ENCODE results near the gene PDILT. TPM values are rescaled to one million over a fixed set of nuclear protein-coding genes. Genes with fewer than 3 reads are reported as not detected.
"Not testable (repeated sequence)": the region's sequence is repeated elsewhere in the genome, so short reads cannot be mapped to it uniquely, and the experiment has no call there.

The PDILT gene
- total RNA-seq, 1 experiment from 2014 or later = not detected

DNA sequence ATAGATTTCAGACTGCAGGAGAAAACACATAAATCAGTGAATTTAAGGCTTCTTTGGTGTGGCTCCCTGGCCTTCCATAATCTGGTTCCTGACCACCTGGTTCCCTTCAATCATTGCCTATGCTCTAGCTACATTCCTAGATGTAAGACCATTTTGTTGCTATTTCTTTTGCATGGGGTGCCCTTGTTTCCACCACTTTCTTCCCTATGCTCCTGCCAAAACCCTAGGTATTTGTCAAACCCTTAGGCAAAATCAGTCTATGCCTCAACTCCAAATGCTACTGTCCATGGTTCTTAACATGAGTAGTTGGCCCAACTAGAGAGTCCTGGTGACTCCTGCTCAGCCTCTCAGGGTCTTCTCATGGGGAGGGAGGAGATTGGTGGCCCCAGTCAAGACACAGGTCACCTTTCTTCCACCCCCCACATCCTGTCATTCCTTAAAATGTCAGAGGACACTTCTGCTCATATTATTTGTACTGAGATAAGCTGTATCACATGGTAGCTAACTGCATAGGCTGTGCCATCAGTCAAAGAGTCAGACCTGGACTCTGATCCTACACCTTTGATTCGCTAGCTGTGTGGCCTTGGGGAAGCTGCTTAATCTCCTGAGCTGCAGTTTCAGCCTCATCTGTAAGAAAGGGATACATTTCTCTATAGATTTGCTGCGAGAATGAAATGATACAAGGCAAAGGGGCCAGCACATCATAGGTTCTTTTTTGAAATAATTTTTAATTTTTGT, 19.8 kb upstream of the PDILT start:
- H3K27me3 Mint-ChIP-seq (ENCODE audit: low read depth) = peaks cover 6% of the 10 kb centered on the region
- H3K36me3 Mint-ChIP-seq = no peaks in the 10 kb centered on the region
- no peak overlapping the region for H3K4me3 Mint-ChIP-seq
- ATAC-seq (no peak), DNase-seq (ENCODE audit: low spot score) (no peak)
- H3K27ac Mint-ChIP-seq = no peak overlapping the region
- CTCF ChIA-PET = no interaction called here
- POLR2A ChIA-PET = no interaction called here
- no peaks in the 10 kb centered on the region for H3K4me1 Mint-ChIP-seq
- H3K9me3 Mint-ChIP-seq = peaks cover 9% of the 10 kb centered on the region
- TF ChIP-seq JUN (CRISPR knock-in tag; IDR thresholded peaks at IDR 0.05) = no peak
- TF ChIP-seq, protein P1, sequence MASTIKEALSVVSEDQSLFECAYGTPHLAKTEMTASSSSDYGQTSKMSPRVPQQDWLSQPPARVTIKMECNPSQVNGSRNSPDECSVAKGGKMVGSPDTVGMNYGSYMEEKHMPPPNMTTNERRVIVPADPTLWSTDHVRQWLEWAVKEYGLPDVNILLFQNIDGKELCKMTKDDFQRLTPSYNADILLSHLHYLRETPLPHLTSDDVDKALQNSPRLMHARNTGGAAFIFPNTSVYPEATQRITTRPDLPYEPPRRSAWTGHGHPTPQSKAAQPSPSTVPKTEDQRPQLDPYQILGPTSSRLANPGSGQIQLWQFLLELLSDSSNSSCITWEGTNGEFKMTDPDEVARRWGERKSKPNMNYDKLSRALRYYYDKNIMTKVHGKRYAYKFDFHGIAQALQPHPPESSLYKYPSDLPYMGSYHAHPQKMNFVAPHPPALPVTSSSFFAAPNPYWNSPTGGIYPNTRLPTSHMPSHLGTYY (CRISPR knock-in tag; IDR thresholded peaks at IDR 0.05) = no peak
- no peak for TF ChIP-seq NFE2L1 (CRISPR knock-in tag; IDR thresholded peaks at IDR 0.05)
- TF ChIP-seq ZNF396 (CRISPR knock-in tag; IDR thresholded peaks at IDR 0.05; ENCODE audit: borderline replicate concordance) = no peak
- TF ChIP-seq, protein P2, sequence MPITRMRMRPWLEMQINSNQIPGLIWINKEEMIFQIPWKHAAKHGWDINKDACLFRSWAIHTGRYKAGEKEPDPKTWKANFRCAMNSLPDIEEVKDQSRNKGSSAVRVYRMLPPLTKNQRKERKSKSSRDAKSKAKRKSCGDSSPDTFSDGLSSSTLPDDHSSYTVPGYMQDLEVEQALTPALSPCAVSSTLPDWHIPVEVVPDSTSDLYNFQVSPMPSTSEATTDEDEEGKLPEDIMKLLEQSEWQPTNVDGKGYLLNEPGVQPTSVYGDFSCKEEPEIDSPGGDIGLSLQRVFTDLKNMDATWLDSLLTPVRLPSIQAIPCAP (CRISPR knock-in tag; IDR thresholded peaks at IDR 0.05) = no peak
- no peak for TF ChIP-seq NR2C2 (CRISPR knock-in tag; IDR thresholded peaks at IDR 0.05)
- no peak for TF ChIP-seq ZNF671 (CRISPR knock-in tag; IDR thresholded peaks at IDR 0.05)
- TF ChIP-seq TP53 (CRISPR knock-in tag; IDR thresholded peaks at IDR 0.05) = no peak
- TF ChIP-seq PRRX2 (CRISPR knock-in tag; IDR thresholded peaks at IDR 0.05) = no peak
- TF ChIP-seq, protein P3, sequence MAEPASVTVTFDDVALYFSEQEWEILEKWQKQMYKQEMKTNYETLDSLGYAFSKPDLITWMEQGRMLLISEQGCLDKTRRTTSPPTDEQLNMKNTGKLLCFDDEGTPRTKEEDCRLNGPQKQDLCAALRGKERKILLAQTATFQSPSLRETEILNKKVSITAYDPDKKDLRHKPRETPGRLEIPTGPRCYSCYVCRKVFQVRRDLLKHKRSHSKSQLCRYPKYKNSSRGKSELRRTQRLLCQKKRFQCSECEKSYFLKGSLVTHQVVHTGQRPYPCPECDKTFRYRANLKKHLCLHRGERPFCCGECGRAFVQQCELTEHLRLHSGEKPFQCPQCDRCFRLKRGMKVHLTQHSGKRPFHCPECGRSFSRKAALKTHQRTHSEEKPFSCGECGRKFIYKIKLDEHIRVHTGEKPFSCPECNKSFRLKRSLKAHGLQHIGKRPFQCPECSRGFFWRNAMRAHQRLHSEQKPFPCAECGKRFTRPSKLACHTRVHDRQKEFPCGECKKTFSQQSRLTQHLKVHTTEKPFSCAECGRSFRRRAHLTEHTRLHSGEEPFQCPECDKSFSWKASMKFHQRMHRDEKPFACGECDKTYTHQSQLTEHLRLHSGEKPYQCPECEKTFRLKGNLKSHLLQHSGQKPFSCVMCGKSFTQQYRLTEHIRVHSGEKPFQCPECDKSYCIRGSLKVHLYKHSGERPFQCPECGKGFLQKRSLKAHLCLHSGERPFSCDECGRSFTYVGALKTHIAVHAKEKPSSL (CRISPR knock-in tag; conservative IDR thresholded peaks at IDR 0.05) = no peak
- TF ChIP-seq SMAD3 (CRISPR knock-in tag; IDR thresholded peaks at IDR 0.05; ENCODE audit: borderline replicate concordance) = no peak

DNA sequence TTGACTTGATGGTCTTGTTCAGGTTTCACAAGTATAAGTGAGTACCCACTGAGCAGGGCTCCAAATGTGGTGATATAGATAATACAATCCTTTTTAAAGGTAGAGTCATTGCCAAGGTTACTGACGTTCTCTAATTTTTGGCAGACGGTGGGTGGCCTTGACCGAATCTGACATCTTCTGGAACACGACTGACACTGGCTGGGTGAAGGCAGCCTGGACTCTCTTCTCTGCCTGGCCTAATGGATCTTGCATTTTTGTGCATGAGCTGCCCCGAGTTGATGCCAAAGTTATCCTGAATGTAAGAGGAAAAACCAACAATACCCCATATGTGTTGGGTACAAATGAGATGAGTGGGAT, 19.2 kb upstream of the PDILT start:
- H3K4me3 Mint-ChIP-seq; H3K9me3 Mint-ChIP-seq; POLR2A ChIA-PET; H3K27ac Mint-ChIP-seq; H3K4me1 Mint-ChIP-seq; H3K36me3 Mint-ChIP-seq; CTCF ChIA-PET; ATAC-seq; H3K27me3 Mint-ChIP-seq (ENCODE audit: low read depth); DNase-seq (ENCODE audit: low spot score): not testable (repeated sequence)

DNA sequence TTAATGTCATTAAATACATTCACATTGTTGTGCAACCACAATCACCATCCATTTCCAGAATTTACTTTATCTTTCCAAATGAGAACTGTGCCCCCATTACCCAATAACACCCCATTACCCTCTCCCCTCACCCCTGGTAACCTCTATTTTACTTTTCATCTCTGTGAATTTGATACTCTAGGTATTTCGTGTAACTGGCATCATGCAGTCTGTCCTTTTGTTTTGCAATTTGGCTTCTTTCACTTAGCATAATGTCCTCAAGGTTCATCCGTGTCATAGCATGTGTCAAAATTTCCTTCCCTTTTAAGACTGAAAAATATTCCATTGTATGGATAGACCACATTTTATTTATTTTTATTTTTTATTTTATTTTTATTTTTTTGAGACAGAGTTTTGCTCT, 17.2 kb upstream of the PDILT start:
- DNase-seq (ENCODE audit: low spot score); POLR2A ChIA-PET; H3K36me3 Mint-ChIP-seq; H3K27ac Mint-ChIP-seq; H3K4me1 Mint-ChIP-seq; H3K9me3 Mint-ChIP-seq; H3K4me3 Mint-ChIP-seq; H3K27me3 Mint-ChIP-seq (ENCODE audit: low read depth); CTCF ChIA-PET; ATAC-seq: not testable (repeated sequence)

DNA sequence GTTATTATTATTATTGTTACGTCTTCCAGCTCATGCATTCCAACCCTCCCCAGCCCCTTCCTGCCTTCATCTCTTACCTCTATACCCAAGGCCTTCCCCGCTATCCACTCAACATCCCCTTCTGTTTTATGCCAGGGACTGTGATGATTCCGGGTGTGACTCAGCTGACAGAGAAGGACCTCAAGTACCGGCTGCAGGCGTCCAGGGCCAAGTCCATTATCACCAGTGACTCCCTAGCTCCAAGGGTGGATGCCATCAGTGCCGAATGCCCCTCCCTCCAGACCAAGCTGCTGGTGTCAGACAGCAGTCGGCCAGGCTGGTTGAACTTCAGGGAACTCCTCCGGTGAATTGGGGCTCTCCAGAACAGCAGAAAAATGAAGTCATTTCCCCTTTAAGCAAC, 14.6 kb upstream of the PDILT start:
- H3K4me1 Mint-ChIP-seq; H3K27me3 Mint-ChIP-seq (ENCODE audit: low read depth); H3K4me3 Mint-ChIP-seq; H3K36me3 Mint-ChIP-seq; CTCF ChIA-PET; H3K27ac Mint-ChIP-seq; DNase-seq (ENCODE audit: low spot score); POLR2A ChIA-PET; H3K9me3 Mint-ChIP-seq; ATAC-seq: not testable (repeated sequence)

DNA sequence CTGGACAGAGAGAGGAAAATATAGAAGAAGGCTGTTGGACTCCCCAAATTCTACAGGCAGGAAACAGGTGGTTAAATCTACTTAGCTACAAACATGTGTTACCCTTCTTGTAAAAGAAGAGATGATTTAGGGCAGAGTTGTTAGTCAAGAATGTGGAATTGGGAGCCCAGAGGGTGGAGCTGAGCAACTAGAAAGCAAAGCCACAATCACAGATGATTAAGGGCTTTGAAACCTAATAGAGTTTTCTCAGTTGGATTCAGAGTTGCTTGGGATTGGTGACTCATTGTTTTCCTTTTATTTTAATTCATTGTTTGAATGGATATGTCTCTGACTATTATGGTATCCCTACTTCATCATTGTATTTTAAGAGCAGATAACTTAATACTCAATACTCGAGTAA, 11.0 kb upstream of the PDILT start:
- no peak for ATAC-seq
- no peak for DNase-seq (ENCODE audit: low spot score)
- TF ChIP-seq OVOL2 (CRISPR knock-in tag; IDR thresholded peaks at IDR 0.05; ENCODE audit: borderline replicate concordance) = no peak
- TF ChIP-seq FOXK1 (CRISPR knock-in tag; IDR thresholded peaks at IDR 0.05) = no peak
- no peak for TF ChIP-seq NR1H2 (CRISPR knock-in tag; IDR thresholded peaks at IDR 0.05)
- TF ChIP-seq RELA (CRISPR knock-in tag; IDR thresholded peaks at IDR 0.05; ENCODE audit: borderline replicate concordance) = no peak
- no peak for TF ChIP-seq ZNF232 (CRISPR knock-in tag; IDR thresholded peaks at IDR 0.05)
- TF ChIP-seq FOXP1 (CRISPR knock-in tag; IDR thresholded peaks at IDR 0.05; ENCODE audit: borderline replicate concordance) = no peak
- TF ChIP-seq NFYB (CRISPR knock-in tag; conservative IDR thresholded peaks at IDR 0.05; ENCODE audit: low read depth) = no peak
- TF ChIP-seq MXD4 (CRISPR knock-in tag; IDR thresholded peaks at IDR 0.05; ENCODE audit: borderline replicate concordance) = no peak
- TF ChIP-seq, protein P4, sequence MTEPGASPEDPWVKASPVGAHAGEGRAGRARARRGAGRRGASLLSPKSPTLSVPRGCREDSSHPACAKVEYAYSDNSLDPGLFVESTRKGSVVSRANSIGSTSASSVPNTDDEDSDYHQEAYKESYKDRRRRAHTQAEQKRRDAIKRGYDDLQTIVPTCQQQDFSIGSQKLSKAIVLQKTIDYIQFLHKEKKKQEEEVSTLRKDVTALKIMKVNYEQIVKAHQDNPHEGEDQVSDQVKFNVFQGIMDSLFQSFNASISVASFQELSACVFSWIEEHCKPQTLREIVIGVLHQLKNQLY (CRISPR knock-in tag; IDR thresholded peaks at IDR 0.05) = no peak
- no peak for TF ChIP-seq ESRRA (CRISPR knock-in tag; IDR thresholded peaks at IDR 0.05; ENCODE audit: borderline replicate concordance)
- TF ChIP-seq, protein P5, sequence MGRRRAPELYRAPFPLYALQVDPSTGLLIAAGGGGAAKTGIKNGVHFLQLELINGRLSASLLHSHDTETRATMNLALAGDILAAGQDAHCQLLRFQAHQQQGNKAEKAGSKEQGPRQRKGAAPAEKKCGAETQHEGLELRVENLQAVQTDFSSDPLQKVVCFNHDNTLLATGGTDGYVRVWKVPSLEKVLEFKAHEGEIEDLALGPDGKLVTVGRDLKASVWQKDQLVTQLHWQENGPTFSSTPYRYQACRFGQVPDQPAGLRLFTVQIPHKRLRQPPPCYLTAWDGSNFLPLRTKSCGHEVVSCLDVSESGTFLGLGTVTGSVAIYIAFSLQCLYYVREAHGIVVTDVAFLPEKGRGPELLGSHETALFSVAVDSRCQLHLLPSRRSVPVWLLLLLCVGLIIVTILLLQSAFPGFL (CRISPR knock-in tag; IDR thresholded peaks at IDR 0.05; ENCODE audit: borderline replicate concordance) = no peak

More for the DNA sequence above, 11.0 kb upstream of the PDILT start:
- H3K4me1 Mint-ChIP-seq = no peaks in the 10 kb centered on the region
- POLR2A ChIA-PET = interaction anchor here (0.6 kb wide), 1 partner anchor 276 kb away, joined by 4 read pairs; no protein-coding TSS in a partner anchor
- peaks cover 14% of the 10 kb centered on the region for H3K9me3 Mint-ChIP-seq
- H3K36me3 Mint-ChIP-seq = no peaks in the 10 kb centered on the region
- CTCF ChIA-PET = no interaction called here
- H3K27ac Mint-ChIP-seq = no peak overlapping the region
- H3K4me3 Mint-ChIP-seq = no peak overlapping the region
- no peaks in the 10 kb centered on the region; the same call in 1 of the 2 replicates for H3K27me3 Mint-ChIP-seq (ENCODE audit: low read depth)
